Hepatocyte (in vitro differentiated cells): ENCODE data around the gene GLCCI1. TPM values are rescaled to one million over a fixed set of nuclear protein-coding genes. Genes with fewer than 3 reads are reported as not detected.

Experiments used
- DNase-seq: peaks from one replicate; pipeline ENCODE4 v3.0.0-alpha.2; 2016; ENCODE audit warnings: low spot score
- H2AFZ ChIP-seq: fragments of 200-600 bp; sonication (generic); 2 replicates; pipeline ENCODE4 v1.6.0; 2016; ENCODE audit warnings: antibody characterized with exemption, mild to moderate bottlenecking
- H3K27ac ChIP-seq: fragments of 200-600 bp; sonication (generic); 2 replicates; pipeline ENCODE4 v1.5.1; 2016; ENCODE audit warnings: mild to moderate bottlenecking
- H3K27me3 ChIP-seq: fragments of 200-600 bp; sonication (generic); 2 replicates; pipeline ENCODE4 v1.6.1; 2016
- H3K36me3 ChIP-seq: fragments of 200-600 bp; sonication (generic); replicated peaks from 2 replicates; pipeline ENCODE4 v1.5.1; 2016; ENCODE audit warnings: low read depth; ENCODE audit not compliant: insufficient read depth
- H3K4me1 ChIP-seq: fragments of 200-600 bp; sonication (generic); 2 replicates; pipeline ENCODE4 v1.5.1; 2016; ENCODE audit warnings: mild to moderate bottlenecking, moderate library complexity; ENCODE audit not compliant: insufficient read depth
- H3K4me2 ChIP-seq: fragments of 200-600 bp; sonication (generic); 2 replicates; pipeline ENCODE4 v1.6.0; 2016
- H3K4me3 ChIP-seq: fragments of 200-600 bp; sonication (generic); 2 replicates; pipeline ENCODE4 v1.5.1; 2016; ENCODE audit warnings: mild to moderate bottlenecking
- H3K79me2 ChIP-seq: fragments of 200-600 bp; sonication (generic); 2 replicates; pipeline ENCODE4 v1.6.0; 2017; ENCODE audit warnings: mild to moderate bottlenecking
- H3K9me2 ChIP-seq: fragments of 200-600 bp; sonication (generic); replicated peaks from 2 replicates; pipeline ENCODE4 v1.6.0; 2017; ENCODE audit warnings: mild to moderate bottlenecking; ENCODE audit not compliant: insufficient read depth
- H3K9me3 ChIP-seq: fragments of 200-600 bp; sonication (generic); 2 replicates; pipeline ENCODE4 v1.5.1; 2016; ENCODE audit warnings: low read depth, mild to moderate bottlenecking
- H4K20me1 ChIP-seq: fragments of 200-600 bp; sonication (generic); 2 replicates; pipeline ENCODE4 v1.6.0; 2016; ENCODE audit warnings: mild to moderate bottlenecking; ENCODE audit not compliant: insufficient read depth, poor library complexity, severe bottlenecking
- CTCF ChIP-seq: fragments of 200-600 bp; sonication (generic); IDR thresholded peaks from 2 replicates; pipeline ENCODE4 v1.5.1; 2016; ENCODE audit warnings: antibody characterized with exemption, mild to moderate bottlenecking; ENCODE audit not compliant: poor library complexity
- EZH2 ChIP-seq: fragments of 200-600 bp; sonication (generic); IDR thresholded peaks from 2 replicates; pipeline ENCODE4 v1.6.1; 2016; ENCODE audit warnings: antibody characterized with exemption, mild to moderate bottlenecking, borderline replicate concordance
- EZH2phosphoT487 ChIP-seq: fragments of 200-600 bp; sonication (generic); IDR thresholded peaks from one replicate; pipeline ENCODE4 v1.6.1; 2018; ENCODE audit warnings: antibody characterized with exemption, mild to moderate bottlenecking, low read depth, moderate library complexity; ENCODE audit not compliant: unreplicated experiment, severe bottlenecking
- WGBS: methylation state at CpG from one replicate; pipeline ENCODE4 v1.1.6; 2016; ENCODE audit warnings: low lambda C conversion rate; ENCODE audit errors: missing lambda C conversion rate; 5-methylcytosine and 5-hydroxymethylcytosine counted together
- polyA plus RNA-seq: library from polyadenylated mRNA; unstranded; fragments of >200 nt; fragmentation: Nextera tagmentation; extraction: Ambion mirVana; gene quantifications from 2 replicates; pipeline ENCODE4 v1.2.1, GENCODE V29; 2016
- total RNA-seq: library from RNA; depleted of rRNA; stranded (reverse); fragments of >200 nt; gene quantifications from 2 replicates; pipeline ENCODE4 v1.2.3, GENCODE V29; 2014

The GLCCI1 gene
- total and polyA plus RNA-seq, 2 experiments from 2014 or later = 15.7 to 21.4 TPM

- WGBS = 96% methylated on average over 3 of the region's 3 CpGs
- H3K27me3 ChIP-seq = no peaks in the 10 kb centered on the region
- peaks cover 95% of the 10 kb centered on the region for H3K79me2 ChIP-seq
- TF ChIP-seq EZH2phosphoT487 (no peak), EZH2 (no peak), CTCF (no peak)
- H3K4me3 ChIP-seq = no peak overlapping the region
- H3K9me2 ChIP-seq = no peaks in the 10 kb centered on the region
- no peak overlapping the region for H3K4me2 ChIP-seq
- H4K20me1 ChIP-seq = peaks cover 14% of the 10 kb centered on the region
- no peak overlapping the region for H3K27ac ChIP-seq
- H3K4me1 ChIP-seq = peaks cover 19% of the 10 kb centered on the region
- DNase-seq = no peak
- H3K9me3 ChIP-seq = no peaks in the 10 kb centered on the region
- H3K36me3 ChIP-seq = no peaks in the 10 kb centered on the region
- H2AFZ ChIP-seq = no peak overlapping the region
Observed at GRCh38 chr7:7976677-7977076, 8.1 kb downstream of the GLCCI1 start.

GRCh38 chr7:7977774-7978173, 9.2 kb downstream of the GLCCI1 start:
- DNase-seq = no peak
- 76% methylated on average over 2 of the region's 2 CpGs for WGBS
- Histone ChIP-seq H3K4me3 (no peak overlapping the region), H3K9me3 (no peaks in the 10 kb centered on the region), H4K20me1 (peaks cover 5% of the 10 kb centered on the region), H3K36me3 (no peaks in the 10 kb centered on the region), H3K4me2 (no peak overlapping the region), H3K27me3 (no peaks in the 10 kb centered on the region), H3K4me1 (peaks cover 13% of the 10 kb centered on the region), H3K27ac (no peak overlapping the region), H3K79me2 (peaks cover 95% of the 10 kb centered on the region), H3K9me2 (no peaks in the 10 kb centered on the region), H2AFZ (no peak overlapping the region)
- TF ChIP-seq CTCF (no peak), EZH2 (no peak), EZH2phosphoT487 (no peak)

GRCh38 chr7:7978860-7979259, 10.3 kb downstream of the GLCCI1 start:
- no peak for DNase-seq
- H3K27ac ChIP-seq = no peak overlapping the region
- H4K20me1 ChIP-seq = peaks cover 5% of the 10 kb centered on the region
- H2AFZ ChIP-seq = no peak overlapping the region
- H3K79me2 ChIP-seq = peaks cover 95% of the 10 kb centered on the region
- H3K27me3 ChIP-seq = no peaks in the 10 kb centered on the region
- no peaks in the 10 kb centered on the region for H3K36me3 ChIP-seq
- 61% methylated on average over 2 of the region's 2 CpGs for WGBS
- no peaks in the 10 kb centered on the region for H3K9me3 ChIP-seq
- TF ChIP-seq CTCF (no peak), EZH2 (no peak), EZH2phosphoT487 (no peak)
- peaks cover 13% of the 10 kb centered on the region for H3K4me1 ChIP-seq
- peak overlapping the region; percentile 29 for H3K4me2 ChIP-seq
- H3K4me3 ChIP-seq = no peak overlapping the region
- no peaks in the 10 kb centered on the region for H3K9me2 ChIP-seq

GRCh38 chr7:7979558-7979957, 11.0 kb downstream of the GLCCI1 start:
- Histone ChIP-seq H3K9me2 (no peaks in the 10 kb centered on the region), H3K27ac (no peak overlapping the region), H2AFZ (no peak overlapping the region), H4K20me1 (peaks cover under 1% of the 10 kb centered on the region), H3K4me3 (no peak overlapping the region), H3K27me3 (no peaks in the 10 kb centered on the region), H3K79me2 (peaks cover 95% of the 10 kb centered on the region), H3K36me3 (no peaks in the 10 kb centered on the region), H3K4me1 (peaks cover 13% of the 10 kb centered on the region), H3K9me3 (no peaks in the 10 kb centered on the region), H3K4me2 (no peak overlapping the region)
- no peak for TF ChIP-seq EZH2phosphoT487
- no peak for TF ChIP-seq CTCF
- no peak for TF ChIP-seq EZH2
- DNase-seq = no peak
- WGBS = 97% methylated on average over 1 of the region's 1 CpG
